Measurements from ENCODE around the gene CLIP4.

CLIP4 gene

DNA sequence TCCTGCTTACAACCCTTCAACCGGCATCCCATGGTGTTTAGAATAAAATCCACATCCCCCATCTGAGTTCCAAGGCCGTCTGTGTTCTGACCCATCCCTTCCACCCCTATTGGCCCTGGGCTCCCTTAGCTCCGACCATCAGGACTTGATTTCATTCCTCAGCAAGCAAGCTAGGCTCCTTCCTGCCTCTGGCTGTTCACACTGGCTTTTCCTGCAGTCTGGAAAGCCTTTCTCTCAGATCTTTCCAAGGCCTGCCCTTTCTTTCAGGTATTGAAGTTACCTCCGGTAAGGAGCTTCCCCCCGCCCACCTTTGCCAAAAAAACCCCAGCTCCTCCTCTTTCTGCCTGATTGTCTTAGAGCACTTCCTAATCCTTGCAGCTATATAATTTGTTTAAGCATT is 86.8 kb downstream of the CLIP4 start:
- H2AFZ ChIP-seq (ENCODE audit: low read depth) = no peak overlapping the region
- H3K79me2 ChIP-seq (ENCODE audit: insufficient read depth, low read depth) = no peaks in the 10 kb centered on the region
- H3K4me2 ChIP-seq = no peak overlapping the region
- no peak overlapping the region for H3K27ac ChIP-seq
- no peaks in the 10 kb centered on the region for H3K27me3 ChIP-seq (ENCODE audit: insufficient read depth, low read depth)
- TF ChIP-seq, protein P1, sequence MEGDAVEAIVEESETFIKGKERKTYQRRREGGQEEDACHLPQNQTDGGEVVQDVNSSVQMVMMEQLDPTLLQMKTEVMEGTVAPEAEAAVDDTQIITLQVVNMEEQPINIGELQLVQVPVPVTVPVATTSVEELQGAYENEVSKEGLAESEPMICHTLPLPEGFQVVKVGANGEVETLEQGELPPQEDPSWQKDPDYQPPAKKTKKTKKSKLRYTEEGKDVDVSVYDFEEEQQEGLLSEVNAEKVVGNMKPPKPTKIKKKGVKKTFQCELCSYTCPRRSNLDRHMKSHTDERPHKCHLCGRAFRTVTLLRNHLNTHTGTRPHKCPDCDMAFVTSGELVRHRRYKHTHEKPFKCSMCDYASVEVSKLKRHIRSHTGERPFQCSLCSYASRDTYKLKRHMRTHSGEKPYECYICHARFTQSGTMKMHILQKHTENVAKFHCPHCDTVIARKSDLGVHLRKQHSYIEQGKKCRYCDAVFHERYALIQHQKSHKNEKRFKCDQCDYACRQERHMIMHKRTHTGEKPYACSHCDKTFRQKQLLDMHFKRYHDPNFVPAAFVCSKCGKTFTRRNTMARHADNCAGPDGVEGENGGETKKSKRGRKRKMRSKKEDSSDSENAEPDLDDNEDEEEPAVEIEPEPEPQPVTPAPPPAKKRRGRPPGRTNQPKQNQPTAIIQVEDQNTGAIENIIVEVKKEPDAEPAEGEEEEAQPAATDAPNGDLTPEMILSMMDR (conservative IDR thresholded peaks at IDR 0.05; ENCODE audit: low read depth, low read length) = no peak
- H3K4me1 ChIP-seq (ENCODE audit: low read depth, poor library complexity, severe bottlenecking) = no peaks in the 10 kb centered on the region
- no peaks in the 10 kb centered on the region for H3K36me3 ChIP-seq (ENCODE audit: insufficient read depth)
- H3K4me3 ChIP-seq (IDR thresholded peaks at IDR 0.05; ENCODE audit: insufficient read depth, low read depth, low read length) = no peak overlapping the region
- H3K9ac ChIP-seq = no peak overlapping the region
- no peaks in the 10 kb centered on the region for H4K20me1 ChIP-seq (ENCODE audit: insufficient read depth)

DNA sequence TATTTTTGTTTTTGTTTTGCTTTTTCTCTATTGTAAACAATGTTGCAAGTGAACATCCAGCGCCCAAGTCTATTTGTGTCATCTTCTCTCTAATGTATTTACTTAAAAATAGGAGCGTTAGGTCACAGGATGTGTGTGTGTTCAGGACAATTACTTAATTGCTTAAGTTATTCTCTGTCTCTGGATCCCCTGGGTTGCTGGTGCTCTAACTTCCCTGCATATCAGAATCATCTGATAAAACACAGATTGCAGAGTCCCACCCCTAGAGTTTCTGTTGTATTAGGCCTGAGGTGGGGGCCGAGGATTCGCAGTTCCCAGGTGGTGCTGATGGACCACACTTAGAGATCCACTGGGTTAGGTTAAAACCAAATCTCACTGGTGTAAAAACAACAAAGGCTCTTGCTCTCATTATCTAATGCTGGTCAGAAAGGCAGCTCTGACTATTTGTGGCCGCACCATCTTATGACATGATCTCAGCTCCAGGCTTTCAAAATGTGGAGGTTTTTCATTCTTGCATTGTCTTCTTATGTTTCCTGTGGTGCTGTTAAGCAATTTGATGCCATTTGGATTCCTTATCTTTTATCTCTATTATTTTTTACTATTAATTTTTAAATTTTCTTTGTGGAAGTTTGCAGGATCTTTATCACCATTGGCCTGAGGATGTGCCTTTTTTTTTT is 87.7 kb downstream of the CLIP4 start:
- no peak overlapping the region for H2AFZ ChIP-seq (ENCODE audit: low read depth)
- no peaks in the 10 kb centered on the region for H3K4me1 ChIP-seq (ENCODE audit: low read depth, poor library complexity, severe bottlenecking)
- TF ChIP-seq, protein P1 (conservative IDR thresholded peaks at IDR 0.05; ENCODE audit: low read depth, low read length) = no peak
- H3K9ac ChIP-seq = no peak overlapping the region
- H3K79me2 ChIP-seq (ENCODE audit: insufficient read depth, low read depth) = no peaks in the 10 kb centered on the region
- no peak overlapping the region for H3K4me3 ChIP-seq (IDR thresholded peaks at IDR 0.05; ENCODE audit: insufficient read depth, low read depth, low read length)
- H3K27ac ChIP-seq = no peak overlapping the region
- H3K27me3 ChIP-seq (ENCODE audit: insufficient read depth, low read depth) = no peaks in the 10 kb centered on the region
- no peaks in the 10 kb centered on the region for H3K36me3 ChIP-seq (ENCODE audit: insufficient read depth)
- no peaks in the 10 kb centered on the region for H4K20me1 ChIP-seq (ENCODE audit: insufficient read depth)
- H3K4me2 ChIP-seq = no peak overlapping the region

DNA sequence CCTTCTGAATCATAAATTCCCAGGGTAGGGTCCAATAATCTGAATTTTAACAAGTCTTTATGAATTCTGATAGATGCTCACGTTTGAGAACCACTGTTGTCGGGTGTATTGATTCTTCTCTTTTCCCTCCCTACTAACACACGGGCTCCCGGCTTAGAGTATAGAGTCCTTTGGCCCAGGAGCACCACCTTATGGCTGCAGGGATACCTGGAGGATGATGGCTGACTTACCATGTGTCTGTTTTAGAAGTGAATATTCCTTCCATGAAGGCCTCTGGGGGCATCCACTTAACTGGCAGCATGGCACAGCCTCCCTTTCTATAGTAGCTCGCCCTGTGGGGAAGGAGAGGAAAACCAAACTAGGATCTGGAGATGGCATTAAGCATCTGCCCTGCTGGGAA is 91.7 kb downstream of the CLIP4 start:
- H3K4me2 ChIP-seq = no peak overlapping the region
- H3K4me1 ChIP-seq (ENCODE audit: low read depth, poor library complexity, severe bottlenecking) = no peaks in the 10 kb centered on the region
- H4K20me1 ChIP-seq (ENCODE audit: insufficient read depth) = no peaks in the 10 kb centered on the region
- TF ChIP-seq, protein P1 (conservative IDR thresholded peaks at IDR 0.05; ENCODE audit: low read depth, low read length) = no peak
- no peaks in the 10 kb centered on the region for H3K36me3 ChIP-seq (ENCODE audit: insufficient read depth)
- no peaks in the 10 kb centered on the region for H3K79me2 ChIP-seq (ENCODE audit: insufficient read depth, low read depth)
- H3K9ac ChIP-seq = no peak overlapping the region
- no peak overlapping the region for H3K27ac ChIP-seq
- H2AFZ ChIP-seq (ENCODE audit: low read depth) = no peak overlapping the region
- no peak overlapping the region for H3K4me3 ChIP-seq (IDR thresholded peaks at IDR 0.05; ENCODE audit: insufficient read depth, low read depth, low read length)
- no peaks in the 10 kb centered on the region for H3K27me3 ChIP-seq (ENCODE audit: insufficient read depth, low read depth)

DNA sequence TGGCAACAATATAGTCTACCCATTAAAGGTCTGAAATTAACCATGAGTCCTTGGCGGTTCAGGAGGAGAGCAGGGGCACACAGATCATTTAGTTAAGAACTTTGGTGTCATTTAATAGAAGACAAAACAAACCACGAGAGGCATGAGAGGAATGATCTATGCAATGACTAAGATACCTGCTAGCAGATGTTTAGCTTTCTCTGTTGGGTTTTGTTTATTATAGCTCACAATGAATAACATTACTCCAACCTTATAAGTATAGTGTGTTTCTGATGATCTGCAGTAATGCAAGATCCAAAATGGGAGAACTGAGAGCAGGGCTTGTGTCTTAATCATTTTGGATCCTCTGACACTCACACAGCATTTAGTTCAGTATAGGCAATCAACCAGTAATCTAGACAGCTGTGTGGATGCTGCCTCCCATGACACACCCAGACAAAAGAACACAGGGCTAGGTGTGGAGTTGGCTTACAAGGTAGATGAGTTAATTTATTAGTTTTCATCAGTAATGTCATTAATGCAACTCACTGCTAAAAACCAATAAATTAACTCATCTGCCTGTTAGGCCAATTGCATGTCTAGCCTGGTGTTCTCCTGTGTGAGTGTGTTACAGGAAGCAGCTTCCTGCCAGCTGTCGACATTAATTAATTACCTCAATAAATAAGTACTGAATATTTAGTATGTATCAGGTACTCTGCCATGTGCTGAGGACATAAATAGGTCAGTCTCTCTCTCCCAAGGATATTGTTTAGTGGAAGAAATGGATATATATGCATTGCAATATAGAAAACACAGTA is 92.3 kb downstream of the CLIP4 start:
- Histone ChIP-seq H3K27me3 (ENCODE audit: insufficient read depth, low read depth) (no peaks in the 10 kb centered on the region), H3K79me2 (ENCODE audit: insufficient read depth, low read depth) (no peaks in the 10 kb centered on the region), H3K4me1 (ENCODE audit: low read depth, poor library complexity, severe bottlenecking) (no peaks in the 10 kb centered on the region), H3K4me3 (IDR thresholded peaks at IDR 0.05; ENCODE audit: insufficient read depth, low read depth, low read length) (no peak overlapping the region), H2AFZ (ENCODE audit: low read depth) (no peak overlapping the region), H3K27ac (no peak overlapping the region), H3K4me2 (no peak overlapping the region), H3K9ac (no peak overlapping the region), H4K20me1 (ENCODE audit: insufficient read depth) (no peaks in the 10 kb centered on the region), H3K36me3 (ENCODE audit: insufficient read depth) (no peaks in the 10 kb centered on the region)
- TF ChIP-seq, protein P1 (conservative IDR thresholded peaks at IDR 0.05; ENCODE audit: low read depth, low read length) = no peak

All from KMS-11 (cell line).